Hematopoietic multipotent progenitor cell treated with erythropoietin and hydrocortisone succinate and interleukin-3 and kit ligand, for 17 days (in vitro differentiated cells): ENCODE data around the gene C6orf47.

ENCODE experiments used
- DNase-seq: peaks from one replicate; pipeline ENCODE4 v3.0.0-alpha.2; 2015; ENCODE audit warnings: low spot score

The C6orf47 gene

GRCh38 chr6:31661262-31662123 lies 915 bp upstream of the C6orf47 start:
- DNase-seq: no peak

- peak; percentile 53 for DNase-seq
Measured at GRCh38 chr6:31659649-31660380, 763 bp downstream of the C6orf47 start.

DNA sequence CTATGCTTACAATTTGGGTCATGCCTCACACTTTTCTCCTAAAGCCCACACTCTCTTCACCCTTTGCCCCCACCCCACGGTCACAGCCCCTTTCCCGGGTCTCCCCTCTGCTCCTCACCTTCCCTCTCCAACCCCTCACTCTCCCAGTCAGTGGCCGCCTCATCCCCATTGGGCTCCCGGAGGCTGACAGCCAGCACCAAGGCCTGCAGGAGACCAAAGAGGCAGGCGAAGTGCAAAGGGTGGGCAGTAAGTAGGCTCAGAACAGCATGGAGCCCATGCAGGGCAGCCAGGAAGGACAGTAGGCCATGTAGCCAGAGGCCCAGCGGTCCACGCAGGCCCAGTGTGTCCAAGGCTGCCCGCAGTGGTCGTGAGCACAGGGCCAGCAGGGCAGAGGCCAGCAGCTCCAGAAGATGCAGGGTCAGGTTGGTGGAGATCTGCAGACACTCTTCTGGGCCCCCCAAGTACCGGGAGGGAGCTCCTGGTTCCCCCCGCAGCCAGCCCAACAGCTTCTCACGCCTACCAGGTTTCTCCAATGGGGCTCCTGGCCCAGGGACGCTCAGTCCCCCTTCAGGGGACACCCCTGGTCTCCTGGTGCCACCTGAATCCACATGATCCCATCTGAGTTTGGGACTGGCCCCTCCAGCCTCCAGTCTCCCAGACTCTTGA lies 1.5 kb downstream of the C6orf47 start:
- DNase-seq: no peak

DNA sequence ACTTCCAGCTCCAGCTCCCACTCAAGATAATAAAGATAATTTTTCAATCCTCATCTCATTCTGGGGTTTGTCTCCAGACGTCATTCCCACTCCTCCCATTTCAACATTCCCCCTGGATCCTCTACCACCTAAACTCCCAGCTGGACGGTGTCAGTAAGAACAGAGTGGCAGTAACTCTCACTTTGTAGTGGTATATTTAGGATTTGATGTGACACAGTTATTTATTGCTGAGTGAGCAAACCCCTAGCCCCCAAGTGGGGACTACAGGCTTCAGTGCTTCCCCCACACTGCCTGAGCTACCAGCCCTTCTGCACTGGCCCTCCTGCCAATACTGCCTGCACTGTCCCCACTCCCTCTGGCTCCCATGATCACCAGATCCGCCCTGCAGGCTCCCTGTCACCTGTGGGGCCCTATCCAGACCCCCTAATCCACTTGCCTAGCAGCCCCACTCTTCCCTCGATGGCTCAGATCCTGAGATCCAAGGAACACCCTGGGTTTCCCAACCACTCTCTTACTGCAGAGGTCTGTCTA lies 2.4 kb downstream of the C6orf47 start:
- no peak for DNase-seq

- DNase-seq: no peak
Measured at GRCh38 chr6:31657406-31658157, 3.0 kb downstream of the C6orf47 start.

- DNase-seq: no peak
Measured at GRCh38 chr6:31655349-31656237, 5.0 kb downstream of the C6orf47 start, which contains the start of gene APOM. TSS of gene APOM (plus strand) at chr6:31655894. CDS start at chr6:31655967, 73 bp downstream.

GRCh38 chr6:31654574-31655348 lies 5.8 kb downstream of the C6orf47 start:
- DNase-seq: no peak

- DNase-seq: no peak
Measured at GRCh38 chr6:31652925-31653724, 7.5 kb downstream of the C6orf47 start.

DNA sequence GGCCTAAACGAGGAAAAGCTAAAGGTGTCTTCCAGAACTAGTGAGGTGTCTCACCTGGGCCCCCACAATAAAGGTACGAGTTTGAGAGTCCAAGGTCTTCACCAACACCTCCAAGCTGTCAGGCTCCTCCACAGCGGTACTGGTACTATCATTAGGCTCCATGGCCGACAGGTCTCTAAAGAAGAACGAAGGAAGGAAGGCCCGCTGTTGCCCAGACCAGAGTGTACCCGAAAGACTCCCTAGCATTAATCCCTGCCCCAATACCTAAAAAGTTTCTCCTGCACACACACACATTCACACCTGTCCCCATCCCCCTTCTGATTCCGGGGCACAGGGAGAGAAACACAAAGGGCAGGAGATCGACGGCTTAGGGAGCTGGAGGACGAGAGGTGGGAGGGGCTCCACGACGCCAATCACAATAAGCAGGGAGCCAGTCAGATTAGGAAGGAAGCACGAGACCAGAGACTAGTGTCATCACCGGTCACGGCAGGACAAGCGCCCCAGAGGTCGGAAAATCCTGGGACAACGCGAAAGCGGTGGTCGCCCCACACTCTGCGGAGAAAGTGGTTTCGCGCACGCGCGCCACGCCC lies 8.9 kb downstream of the C6orf47 start:
- DNase-seq: no peak

DNA sequence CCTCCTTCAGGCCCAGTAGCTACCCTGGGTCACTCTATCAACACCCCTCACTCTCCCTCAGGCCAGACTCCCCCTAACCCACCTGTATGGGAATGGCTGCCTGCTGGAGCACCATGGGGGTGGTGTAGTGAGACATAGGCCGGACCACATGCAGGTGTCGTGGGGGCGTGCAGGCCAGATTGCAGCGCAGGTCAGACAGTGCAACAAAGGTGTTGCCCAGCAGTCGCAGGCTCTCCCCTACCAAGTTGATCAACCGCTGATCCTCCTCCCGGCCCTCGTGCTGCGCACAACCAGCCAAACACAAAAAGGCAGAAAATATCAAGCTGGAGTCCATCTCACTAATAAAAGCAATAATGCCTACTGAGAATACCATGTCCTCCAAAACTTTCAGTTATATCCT lies 15.3 kb downstream of the C6orf47 start:
- no peak for DNase-seq

DNA sequence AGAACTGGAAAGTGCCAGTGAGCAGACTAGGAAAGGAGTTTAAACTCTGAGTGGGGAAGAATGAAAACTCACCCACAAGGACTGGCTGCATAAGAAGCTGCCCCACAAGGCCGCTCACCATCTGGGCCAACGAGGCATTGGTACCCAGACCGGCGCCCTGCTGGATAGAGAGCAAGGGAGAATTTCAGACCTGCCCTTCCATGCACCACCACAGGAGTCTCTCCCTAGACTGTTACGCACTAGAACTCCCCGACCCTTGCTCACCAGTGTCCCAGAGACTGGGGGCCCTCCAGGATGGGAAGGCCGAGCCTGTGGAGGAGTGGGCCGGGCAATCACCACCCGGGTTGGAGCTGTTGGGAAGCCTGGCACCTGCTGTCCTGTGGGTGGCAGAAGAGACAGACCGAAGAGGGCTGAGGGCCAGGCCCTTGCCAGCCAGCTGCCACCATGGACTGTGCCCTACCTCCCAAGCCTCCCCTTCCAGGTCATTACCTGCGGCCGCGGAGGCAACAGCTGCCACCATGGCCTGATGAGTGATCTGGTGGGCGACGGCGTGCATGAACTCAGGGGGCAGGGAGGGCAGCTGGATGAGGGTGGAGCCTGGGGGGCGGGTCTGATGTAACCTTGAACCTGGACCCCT lies 16.6 kb downstream of the C6orf47 start:
- no peak for DNase-seq

DNA sequence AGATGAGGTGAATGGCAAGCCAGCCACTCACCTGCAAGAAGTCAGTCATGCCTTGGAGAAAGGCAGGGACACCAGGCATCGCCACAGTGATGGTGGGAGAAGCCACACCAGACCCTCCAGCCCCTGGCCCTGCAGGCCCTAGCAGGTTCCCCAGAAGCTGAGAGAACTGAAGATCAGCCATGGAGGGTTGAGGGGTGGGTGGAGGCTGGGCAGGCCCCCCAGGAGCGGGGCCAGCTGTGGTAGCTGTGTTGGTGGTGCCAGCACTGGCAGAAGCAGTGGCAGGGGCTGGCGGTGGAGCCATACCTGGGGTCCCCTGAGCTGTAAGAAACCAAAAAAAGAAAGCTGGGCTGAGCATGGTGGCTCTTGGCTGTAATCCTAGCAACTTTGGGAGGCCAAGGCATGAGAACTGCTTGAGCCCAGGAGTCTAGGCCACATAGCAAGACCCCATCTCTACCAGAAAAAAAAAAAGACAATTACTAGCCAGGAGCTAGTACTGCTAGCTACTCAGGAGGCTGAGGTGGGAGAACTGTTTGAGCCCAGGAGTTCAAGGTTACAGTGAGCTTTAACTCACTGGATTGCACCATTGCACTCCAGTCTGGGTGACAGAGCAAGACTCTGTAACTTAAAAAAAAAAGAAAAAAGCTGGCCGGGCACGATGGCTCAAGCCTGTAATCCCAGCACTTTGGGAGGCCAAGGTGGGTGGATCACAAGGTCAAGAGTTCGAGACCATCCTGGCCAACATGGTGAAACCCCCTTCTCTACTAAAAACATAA lies 17.6 kb downstream of the C6orf47 start:
- no peak for DNase-seq

- DNase-seq: no peak
Measured at GRCh38 chr6:31641370-31641769, 19.2 kb downstream of the C6orf47 start.

GRCh38 chr6:31640612-31641011 lies 20.0 kb downstream of the C6orf47 start:
- no peak for DNase-seq

DNA sequence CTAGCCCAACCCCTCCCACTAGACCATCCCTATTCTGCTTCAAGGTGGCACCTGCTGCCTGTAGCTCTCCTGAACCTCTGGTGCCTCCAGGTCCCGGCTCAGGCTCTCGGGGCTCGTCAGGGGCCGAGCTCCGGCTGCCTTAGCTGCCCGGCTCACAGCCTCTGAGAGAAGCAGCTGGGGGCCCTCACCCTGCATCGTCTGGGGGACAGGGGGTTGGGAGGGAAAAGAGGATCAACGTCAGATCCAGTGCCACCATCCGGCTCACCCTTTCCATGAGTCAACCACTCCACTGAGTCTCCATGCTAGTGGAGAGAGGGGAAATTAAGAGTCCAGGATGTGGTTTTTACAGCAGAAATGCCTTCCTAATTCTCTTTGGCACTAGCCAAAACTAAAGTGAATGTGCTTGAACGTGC lies 21.1 kb downstream of the C6orf47 start:
- no peak for DNase-seq

GRCh38 chr6:31639043-31639442 lies 21.5 kb downstream of the C6orf47 start:
- DNase-seq: no peak
